GM19240 (cell line): ENCODE data around the gene ARRB1.

Source experiments
- DNase-seq: peaks from one replicate; pipeline ENCODE4 v3.0.0; 2011; ENCODE audit warnings: low spot score; ENCODE audit not compliant: insufficient read length

Gene ARRB1

DNA sequence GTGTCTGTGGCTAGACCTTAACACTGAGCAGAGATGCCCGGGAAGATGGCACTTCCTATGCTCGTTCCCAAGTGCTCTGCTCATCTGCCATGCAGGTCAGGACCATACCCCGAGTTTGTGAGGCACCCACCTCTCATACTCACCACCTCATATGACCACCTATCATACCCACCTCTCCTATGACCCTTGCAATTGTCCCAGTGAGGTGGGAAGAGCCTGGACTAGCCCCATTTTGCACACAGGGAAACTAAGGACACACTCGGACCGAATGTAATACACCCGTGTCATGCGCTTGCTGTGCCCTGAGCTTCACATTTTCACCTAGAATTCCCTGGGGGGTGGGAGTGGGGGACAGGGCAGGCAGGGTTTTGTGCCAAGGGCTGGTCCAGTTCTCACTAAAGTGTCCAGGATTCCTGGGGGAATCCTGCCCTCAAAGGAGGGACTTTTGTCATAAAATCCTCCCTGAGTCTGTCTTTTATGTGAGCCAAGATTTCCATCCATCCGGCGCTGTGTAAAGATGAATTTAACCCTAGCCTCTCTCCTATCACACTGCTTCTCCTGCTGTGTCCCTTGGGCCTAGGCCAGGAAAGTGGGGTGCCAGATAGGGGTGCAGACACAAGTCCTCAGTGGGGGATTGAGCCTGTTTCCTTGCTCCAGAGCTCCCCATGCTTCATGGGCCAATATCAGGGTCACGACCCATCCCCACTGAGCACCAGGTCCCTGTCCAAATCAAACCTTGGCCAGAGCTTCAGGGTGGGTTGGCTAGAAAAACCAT is 90.9 kb downstream of the ARRB1 start:
- DNase-seq, result no peak

DNA sequence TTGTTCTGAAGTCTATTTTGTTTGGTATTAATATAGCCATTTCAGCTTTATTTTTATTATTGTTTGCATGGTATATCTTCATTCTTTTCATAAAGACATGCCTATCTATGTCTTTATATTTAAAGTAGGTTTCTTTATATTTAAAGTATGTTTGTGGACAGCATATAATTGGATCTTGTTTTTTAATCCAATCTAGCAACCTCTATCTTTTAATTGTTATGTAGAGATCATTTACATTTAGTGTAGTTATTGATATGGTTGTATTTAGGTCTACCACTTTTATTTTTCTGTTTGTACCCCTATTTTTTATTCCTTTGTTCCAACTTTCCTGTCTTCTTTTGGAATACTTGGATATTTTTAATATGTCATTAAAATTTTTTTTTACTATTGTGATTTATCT is 97.1 kb downstream of the ARRB1 start:
- no peak for DNase-seq

DNA sequence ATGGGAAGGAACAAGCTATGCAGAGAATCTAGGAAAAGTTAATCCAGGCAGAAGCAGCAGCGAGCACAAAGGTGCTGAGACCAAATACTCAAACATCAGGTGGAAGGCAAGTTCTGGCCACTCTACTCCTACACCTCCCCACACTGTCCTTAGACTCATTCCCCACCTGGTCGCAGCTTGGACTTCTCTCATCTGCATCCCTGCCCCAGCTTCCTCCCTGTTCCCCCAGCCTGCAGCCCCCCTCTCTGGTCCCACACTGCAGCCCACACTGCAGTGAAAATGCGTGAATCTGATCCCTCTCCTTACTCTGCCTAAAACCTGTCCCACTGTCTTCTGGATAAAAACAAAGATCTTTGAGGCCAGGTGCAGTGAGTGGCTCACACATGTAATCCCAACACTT is 101.8 kb downstream of the ARRB1 start:
- DNase-seq, result no peak

DNA sequence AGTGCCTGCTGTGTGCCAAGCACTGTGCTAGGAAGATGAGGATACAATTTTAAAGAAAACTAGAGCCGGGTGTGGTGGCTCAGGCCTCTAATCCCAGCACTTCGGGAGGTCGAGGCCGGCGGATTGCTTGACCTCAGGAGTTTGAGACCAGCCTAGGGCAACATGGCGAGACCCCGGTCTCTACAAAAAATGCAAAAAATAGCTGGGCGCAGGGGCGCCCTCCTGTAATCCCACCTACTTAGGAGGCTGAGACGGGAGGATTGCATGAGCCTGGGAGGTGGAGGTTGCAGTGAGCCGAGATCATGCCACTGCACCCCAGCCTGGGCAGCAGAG is 102.6 kb downstream of the ARRB1 start:
- no peak for DNase-seq

DNA sequence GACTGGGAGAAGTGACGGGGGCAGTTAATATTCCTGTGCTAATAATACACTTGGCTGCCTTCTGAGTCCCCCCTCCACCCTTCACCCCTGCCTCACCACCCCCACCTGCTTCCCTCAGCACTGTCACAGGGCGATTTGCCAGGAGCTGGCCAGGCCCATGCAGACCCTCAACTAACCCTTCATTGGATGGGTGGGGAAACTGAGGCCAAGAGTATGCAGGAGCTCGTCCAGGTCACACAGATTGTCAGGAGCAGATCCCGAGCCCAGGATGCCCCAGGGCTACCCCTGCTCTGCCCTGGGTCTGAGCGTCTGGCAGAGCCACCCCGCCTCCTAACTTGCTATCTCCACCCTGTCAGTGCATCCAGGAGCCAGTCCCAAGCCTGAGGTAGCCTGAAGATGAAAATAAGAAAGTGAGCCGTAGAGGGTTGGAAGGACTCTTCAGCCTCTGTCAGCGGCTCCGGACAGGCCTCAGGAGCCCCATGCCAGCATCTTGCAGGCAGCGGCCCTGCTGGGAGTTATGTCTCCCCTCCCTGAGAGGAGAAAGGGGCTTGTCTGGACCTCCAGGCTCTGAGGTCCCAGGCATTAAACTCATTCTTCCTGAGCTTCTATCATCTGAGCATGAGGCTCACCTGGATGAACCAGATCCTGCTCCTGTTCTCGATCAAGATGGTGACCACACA is 104.7 kb downstream of the ARRB1 start:
- no peak for DNase-seq

DNA sequence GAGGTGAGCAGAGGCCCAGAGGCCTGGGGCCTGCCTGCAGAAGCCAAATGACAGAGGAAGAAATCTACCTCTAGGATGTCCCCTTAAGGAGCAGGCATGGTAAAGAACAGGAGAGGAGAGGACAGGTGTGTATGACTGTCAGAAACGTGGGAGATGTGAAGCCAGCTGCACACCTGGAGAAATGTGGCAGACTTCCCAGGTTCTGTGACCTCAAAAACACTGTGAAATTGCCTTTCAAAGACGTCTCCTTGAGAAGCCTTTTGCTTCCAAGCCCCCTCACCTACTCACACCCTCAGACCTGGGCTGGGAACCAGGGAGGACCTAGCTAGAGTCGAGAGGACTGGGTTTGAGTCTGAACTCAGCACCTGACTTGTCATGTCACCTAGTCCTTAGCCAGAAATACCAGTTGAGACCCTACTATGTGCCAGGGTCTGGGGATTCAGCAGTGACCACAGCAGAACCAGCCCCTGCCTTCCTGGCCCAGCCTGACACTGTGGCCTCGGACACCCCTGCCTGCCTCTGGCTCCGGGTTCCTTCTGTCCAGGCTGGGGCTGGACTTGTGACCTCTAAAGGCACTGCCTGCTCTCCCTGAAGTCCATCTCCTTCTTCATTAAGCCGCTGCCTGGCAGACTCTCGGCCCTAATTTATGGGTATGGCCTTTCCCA is 105.3 kb downstream of the ARRB1 start:
- DNase-seq, result no peak

DNA sequence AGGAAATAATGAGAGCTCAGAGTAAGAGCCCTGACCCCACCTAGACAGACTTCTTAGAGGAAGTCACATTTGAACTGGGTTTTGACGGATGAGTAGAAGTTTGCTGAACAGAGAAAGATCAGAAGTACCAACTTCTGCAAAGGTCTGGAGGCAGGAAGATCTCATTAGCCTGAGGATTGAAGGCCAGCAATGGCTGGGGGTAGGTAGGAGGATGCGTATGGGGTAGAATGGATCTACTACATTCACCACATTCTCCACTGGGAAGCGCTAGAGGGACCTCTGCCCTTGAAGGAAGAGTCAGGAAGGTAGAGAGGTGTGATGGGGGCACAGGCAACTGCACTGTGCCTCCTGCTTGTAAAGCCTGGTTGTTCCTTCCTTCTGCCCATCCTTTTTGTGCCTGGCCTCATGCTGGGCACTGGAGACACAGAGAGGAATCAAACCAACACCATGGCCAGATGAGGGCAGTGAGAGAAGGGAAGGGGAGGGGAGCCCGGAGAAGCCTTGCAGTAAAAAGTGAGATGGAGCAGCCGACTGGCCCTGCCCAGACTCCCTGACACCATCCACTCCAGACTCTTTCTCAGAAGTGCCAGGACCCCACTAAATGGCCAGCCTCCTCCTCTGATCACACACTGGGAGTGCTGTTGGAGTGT is 106.0 kb downstream of the ARRB1 start:
- no peak for DNase-seq

DNA sequence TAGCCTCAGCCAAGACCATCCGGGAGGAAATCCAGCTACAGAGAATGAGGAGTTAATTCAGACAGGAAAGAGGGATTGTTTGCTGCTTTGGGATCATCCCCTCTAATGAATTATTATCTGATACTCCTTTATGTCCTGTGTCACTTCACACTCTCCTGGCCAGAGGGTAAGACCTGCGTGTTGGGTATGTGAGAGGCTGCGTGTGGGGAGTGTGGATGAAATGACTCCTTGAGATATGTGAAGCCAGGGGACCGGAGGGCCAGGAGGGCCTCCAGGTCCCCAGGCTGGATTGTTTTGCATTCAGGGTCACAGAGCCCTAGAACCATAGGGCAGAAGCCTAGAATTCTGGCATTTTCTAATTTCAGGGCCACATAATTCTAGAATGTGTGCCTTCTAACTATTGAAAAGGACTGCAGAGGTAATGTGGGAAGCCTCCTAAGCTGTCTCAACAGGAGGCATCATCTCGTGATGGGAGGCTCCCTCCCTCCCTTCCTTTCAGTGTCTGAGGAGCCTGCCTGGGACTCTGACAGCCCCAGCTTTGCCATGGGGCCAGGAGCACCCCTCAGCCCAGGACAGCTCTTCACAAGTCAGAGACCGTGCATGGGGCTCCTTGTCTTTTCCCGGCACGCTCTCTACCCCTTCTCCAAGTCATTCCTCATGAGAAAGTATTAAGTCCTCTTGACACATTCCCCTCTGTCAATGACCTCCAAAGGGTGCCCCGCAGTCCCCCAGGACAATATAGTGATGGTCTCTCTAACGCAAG is 107.2 kb downstream of the ARRB1 start:
- no peak for DNase-seq

DNA sequence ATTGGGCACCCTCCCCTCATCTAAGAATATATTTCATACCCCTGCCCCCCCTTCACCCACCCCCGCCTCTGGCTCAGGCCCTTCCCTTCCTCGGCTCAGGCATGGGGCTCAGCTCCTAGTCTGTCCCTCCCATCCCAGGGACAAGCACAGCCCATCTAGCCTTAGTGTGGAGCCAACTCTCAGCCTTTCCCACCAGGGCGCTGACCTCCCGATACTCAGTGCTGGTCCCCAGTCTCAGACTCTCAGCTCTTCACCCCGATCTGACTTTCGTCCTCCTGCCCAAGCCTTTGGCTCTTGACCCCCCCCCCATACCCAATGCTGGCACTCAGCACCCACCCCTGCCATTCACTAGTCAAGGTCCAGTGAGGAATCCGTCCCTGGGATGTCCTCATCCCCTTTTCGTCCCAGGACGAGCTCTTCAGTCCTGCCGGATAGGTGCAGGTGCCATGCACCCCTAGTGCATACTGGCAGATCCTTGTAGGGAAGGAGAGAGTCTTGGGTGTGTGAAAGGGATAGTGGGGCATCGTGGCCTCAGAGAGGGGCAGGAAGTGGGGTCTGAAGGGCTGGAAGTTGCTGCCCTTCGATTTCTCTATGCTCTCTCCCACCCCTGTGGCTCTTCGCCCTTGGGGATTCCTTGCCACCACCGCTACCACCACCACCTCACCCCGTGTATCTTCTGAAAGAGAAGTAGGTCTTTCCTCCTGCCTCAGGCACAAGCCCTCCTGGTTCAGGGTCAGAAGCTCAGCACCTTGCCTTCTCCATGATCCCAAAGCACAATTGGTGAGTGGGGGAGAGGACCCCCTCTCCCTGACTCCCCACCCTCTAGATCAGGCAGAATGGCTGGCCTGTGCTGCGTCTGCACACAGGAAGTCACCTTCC is 108.5 kb downstream of the ARRB1 start:
- no peak for DNase-seq

DNA sequence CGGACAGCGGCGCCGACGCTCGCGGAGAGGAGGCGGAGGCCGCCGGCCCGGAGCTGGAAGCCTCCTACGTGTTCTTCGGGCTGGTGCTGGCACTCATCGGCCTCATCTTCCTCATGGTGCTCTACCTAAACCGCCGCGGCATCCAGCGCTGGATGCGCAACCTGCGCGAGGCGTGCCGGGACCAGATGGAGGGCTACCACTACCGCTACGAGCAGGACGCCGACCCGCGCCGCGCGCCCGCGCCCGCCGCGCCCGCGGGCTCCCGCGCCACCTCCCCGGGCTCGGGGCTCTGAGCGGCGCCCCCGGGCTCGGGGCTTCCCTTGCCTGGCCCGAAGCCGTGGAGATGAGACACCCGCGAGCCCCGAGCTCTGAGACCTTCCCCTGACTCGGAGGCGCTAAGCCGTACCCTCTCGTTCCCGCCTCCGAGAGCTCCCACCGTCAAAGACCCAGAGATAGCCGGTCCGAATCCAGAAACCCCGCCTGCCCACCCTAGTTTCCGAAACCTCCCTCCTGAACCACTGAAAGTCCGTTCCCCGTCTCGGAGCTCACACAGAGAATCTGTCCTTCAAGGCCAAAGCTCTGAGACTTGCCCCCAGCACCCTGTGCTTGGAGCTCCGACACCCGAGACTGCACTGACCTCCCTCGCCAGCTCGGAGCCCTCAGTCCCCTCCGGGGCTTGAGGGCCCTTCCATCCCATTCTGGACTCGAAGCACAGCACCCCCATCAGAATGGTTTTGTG is 109.4 kb downstream of the ARRB1 start:
- DNase-seq, result no peak

DNA sequence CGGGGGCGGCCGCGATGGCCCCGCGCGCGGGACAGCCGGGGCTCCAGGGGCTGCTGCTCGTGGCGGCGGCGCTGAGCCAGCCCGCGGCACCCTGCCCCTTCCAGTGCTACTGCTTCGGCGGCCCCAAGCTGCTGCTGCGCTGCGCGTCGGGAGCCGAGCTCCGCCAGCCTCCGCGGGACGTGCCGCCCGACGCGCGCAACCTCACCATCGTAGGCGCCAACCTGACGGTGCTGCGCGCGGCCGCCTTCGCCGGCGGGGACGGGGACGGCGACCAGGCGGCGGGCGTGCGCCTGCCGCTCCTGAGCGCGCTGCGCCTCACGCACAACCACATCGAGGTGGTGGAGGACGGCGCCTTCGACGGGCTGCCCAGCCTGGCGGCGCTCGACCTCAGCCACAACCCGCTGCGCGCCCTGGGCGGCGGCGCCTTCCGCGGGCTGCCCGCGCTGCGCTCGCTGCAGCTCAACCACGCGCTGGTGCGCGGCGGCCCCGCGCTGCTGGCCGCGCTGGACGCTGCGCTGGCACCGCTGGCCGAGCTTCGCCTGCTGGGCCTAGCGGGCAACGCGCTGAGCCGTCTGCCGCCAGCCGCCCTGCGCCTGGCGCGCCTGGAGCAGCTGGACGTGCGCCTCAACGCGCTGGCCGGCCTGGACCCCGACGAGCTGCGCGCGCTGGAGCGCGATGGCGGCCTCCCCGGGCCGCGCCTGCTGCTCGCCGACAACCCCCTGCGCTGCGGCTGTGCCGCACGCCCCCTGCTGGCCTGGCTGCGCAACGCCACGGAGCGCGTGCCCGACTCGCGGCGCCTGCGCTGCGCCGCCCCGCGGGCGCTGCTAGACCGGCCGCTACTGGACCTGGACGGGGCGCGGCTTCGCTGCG is 110.2 kb downstream of the ARRB1 start:
- peak; percentile 89 for DNase-seq

DNA sequence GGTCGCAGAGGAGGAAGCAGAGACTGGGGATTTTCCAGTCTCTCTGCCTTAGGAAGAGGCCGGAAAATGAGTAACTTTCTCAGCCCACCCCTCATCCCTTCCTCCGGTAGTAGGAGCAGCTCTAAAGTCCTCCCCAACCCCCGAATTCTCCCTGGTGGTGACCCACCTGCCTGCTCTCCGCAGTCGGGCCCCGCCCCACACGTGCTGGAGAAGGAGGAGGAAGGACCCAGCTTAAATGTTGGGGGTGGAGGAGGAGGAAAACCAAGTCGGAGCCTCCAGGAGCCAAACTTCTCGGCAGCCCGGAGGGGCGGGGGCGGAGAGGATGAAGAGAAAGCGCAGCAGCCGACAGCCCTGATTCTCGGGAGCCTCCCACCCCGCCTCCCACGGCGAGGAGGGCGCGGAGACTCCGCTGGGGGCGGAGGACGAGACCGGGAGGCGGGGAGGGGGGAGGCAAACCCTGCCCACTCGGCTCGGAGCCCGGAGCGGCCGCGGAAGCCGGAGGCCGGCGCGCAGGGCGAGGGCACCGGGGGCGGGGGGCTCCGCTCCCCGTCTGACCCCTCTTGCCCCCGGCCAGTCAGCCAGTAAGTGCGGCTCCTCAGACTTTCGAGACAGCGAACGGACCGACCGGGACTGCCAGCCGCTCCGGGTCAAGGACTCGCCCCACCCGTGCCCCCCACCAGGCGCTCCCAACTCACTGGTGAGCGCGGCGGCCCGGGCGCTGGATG is 111.0 kb downstream of the ARRB1 start, which contains the start of gene TPBGL:
TPBGL (plus strand) TSS at position 464 of the 725 bp plus-strand sequence. CDS start 276 bp downstream, outside the sequence.
- DNase-seq, result no peak

DNA sequence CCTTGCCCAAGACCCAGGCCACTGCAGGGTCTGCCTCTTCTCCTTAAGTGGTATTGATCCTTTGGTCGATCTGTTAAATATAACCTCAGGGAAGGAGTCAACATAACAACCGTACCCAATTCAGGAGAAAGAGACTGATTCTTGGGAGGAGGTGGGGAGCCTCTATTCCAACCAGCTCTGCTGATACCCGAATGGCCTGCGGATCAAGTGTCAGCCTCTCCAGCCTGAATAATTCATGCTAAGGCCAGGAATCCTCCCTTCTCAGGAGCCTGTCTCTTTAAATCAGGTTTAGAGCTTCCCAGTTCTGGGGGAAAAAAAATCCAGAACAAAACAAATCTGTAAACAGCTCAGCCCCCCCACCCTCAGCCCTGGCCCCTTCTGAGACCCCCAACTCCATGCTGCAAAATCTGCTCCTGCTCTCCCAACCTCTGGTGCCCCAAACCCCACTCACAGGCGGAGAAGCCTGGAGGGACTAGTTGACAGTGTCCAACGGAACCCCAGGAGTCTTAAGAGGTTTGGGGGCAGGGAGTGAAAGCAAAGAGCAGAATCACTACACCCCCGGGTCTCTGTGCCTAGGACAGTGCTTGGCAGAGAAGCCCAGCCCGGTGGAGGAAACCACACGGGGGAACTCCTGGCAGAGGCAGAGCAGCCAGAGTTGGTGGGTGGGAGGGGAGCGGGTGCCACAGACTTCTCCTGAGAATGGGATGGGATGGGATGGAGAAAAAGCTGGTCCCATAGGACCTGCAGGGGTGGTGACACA is 111.8 kb downstream of the ARRB1 start:
- no peak for DNase-seq

DNA sequence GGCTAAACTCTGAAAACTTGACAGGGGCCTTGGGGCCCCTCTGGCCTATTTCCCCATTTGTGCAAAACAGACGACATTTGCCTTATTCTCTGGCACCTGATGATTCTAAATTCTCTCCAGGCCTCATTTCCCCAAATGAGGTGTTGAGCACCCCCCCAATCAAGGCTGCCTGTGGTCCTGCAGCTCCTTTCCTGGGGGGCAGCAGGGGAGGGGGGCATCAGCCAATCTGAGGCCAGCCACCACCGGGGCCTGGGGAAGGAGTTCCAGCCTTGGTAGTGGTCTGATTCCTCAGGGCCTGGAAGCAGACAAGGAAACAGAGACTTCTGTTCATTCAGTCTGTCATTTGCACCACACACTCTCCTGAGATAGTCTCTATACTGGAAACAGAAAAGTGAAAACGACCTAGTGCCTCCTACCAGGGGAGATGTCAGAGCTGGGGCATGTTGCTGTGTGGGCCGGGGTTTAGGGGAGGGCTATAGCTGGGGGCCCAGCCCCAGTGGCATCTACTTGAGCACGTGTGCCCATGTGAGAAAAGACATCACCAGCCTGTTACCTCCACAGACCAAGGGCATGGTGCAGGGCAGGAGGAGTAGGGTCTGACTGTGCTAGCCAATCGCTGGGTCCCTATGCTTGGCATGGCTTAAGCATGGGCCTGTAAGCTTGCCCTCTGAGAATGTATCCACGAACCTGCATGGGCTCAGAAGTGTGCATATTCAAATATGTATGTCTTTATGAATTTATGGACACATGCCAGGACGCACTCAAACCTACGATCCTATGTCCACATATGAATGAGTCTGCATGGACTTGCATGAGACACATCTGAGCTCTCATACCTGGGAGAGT is 112.6 kb downstream of the ARRB1 start:
- DNase-seq, result no peak

DNA sequence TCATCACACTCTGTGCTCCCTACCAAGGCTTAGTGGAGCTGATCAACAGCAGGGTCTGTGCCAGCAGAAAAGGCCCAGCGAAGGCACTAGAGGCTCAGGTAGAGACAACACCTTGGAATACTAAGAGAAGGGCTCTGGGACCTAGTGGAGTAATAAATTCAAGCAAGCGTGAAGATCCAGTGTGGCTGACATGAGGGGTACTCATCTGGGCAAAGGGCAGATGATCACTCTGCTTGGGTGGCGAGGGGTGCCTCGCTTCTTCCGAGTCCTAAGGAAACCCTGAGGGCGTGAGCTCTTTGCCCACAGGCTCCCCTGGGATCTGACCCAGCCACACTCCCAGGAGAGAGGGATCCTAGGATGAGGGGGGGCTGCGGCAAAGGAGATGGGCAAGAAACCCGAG is 114.4 kb downstream of the ARRB1 start:
- DNase-seq, result no peak

DNA sequence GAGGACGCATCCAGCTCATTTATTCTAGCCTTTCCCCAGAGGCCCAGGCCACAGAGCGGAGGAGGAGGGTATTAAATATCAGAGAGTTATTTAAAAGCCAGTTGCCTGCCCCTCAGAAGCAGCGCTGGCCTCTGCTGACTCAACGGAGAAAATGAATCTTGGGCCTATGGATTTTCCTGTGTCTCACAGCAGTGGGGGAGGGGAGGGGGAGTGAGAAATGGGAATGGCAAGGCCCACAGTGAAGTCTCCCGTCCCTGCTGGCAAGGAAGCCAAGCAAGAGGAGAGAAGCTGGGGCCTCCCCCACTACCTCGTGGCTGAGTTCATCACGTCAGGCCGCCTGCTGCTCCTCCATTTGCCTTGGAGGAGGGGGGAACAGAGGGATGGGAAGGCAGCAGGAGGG is 115.4 kb downstream of the ARRB1 start:
- no peak for DNase-seq
